Activated T-cell treated with anti-CD3 and anti-CD28 coated beads, Interleukin-2, amount 50 U/mL, for 24 hours (primary cell): ENCODE results near the gene RNF150.

Experiments
- DNase-seq: peaks from one replicate; pipeline ENCODE4 v3.0.0-alpha.2; 2020
- H3K27ac Mint-ChIP-seq: 2 replicates; pipeline ENCODE4 v1.8.0; 2020; ENCODE audit warnings: mild to moderate bottlenecking, mixed read lengths
- H3K27me3 Mint-ChIP-seq: 2 replicates; pipeline ENCODE4 v1.8.0; 2020; ENCODE audit warnings: mixed read lengths
- H3K36me3 Mint-ChIP-seq: 2 replicates; pipeline ENCODE4 v1.8.0; 2020; ENCODE audit warnings: low read depth, mixed read lengths
- H3K4me1 Mint-ChIP-seq: 2 replicates; pipeline ENCODE4 v1.8.0; 2020; ENCODE audit warnings: low read depth, mixed read lengths
- H3K4me3 Mint-ChIP-seq: 2 replicates; pipeline ENCODE4 v1.8.0; 2020; ENCODE audit warnings: mild to moderate bottlenecking, moderate library complexity, mixed read lengths
- H3K9me3 Mint-ChIP-seq: 2 replicates; pipeline ENCODE4 v1.8.0; 2020; ENCODE audit warnings: mixed read lengths

Gene RNF150

GRCh38 chr4:140861359-140862176 is 271.7 kb downstream of the RNF150 start:
- Mint-ChIP-seq H3K27ac (no peak overlapping the region), H3K4me1 (peaks cover 5% of the 10 kb centered on the region), H3K4me3 (no peak overlapping the region), H3K27me3 (peaks cover 17% of the 10 kb centered on the region), H3K9me3 (no peaks in the 10 kb centered on the region), H3K36me3 (no peaks in the 10 kb centered on the region)
- no peak for DNase-seq

DNA sequence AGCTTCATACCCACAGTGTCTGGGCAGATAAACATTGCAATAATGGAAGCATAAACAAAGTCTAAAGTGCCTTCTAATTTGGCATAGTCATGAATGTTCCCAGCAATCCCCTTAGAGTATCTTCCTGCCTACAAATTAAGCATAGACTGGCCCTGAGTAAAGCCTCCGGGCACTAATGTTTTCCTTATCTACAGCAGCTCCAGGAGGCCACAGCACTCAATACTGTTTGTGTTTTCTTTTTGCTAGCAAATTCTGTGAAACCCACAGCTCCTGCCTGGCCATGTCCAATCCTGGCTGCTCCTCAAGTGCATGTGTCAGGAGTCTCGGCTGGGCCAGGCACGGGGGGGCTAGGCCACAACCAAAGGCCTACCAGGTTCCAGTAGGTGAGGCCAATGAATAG is 274.4 kb downstream of the RNF150 start:
- H3K9me3 Mint-ChIP-seq = no peaks in the 10 kb centered on the region
- H3K36me3 Mint-ChIP-seq = no peaks in the 10 kb centered on the region
- H3K4me3 Mint-ChIP-seq = no peak overlapping the region
- peaks cover 5% of the 10 kb centered on the region for H3K4me1 Mint-ChIP-seq
- H3K27ac Mint-ChIP-seq = no peak overlapping the region
- DNase-seq = no peak
- peaks cover 25% of the 10 kb centered on the region for H3K27me3 Mint-ChIP-seq

GRCh38 chr4:140857111-140857510 is 276.2 kb downstream of the RNF150 start:
- Mint-ChIP-seq H3K4me3 (no peak overlapping the region), H3K36me3 (no peaks in the 10 kb centered on the region), H3K27ac (no peak overlapping the region), H3K9me3 (no peaks in the 10 kb centered on the region), H3K4me1 (no peaks in the 10 kb centered on the region), H3K27me3 (peaks cover 23% of the 10 kb centered on the region)
- DNase-seq = no peak

DNA sequence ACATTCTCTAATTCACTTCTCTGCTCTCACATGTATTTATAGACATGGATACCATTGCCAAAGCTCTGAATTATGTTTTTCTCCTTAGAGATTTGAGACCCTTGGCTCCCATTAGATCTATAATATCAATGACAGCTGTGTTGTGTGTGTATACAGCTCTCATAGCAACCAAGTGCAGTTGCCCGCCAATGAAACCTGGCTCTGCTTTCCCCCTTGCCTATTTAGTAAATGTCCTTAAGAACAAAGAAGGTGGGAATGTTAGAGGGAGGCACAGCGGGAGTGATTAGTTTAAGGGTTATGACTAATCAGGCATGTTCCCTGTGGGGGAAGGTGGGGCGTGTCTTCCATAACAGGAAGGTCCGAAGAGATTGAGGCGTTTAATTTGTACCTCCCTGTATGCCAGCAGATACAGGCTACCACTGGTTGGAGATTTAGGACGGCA is 276.6 kb downstream of the RNF150 start:
- Mint-ChIP-seq H3K36me3 (no peaks in the 10 kb centered on the region), H3K4me3 (no peak overlapping the region), H3K9me3 (no peaks in the 10 kb centered on the region), H3K27ac (no peak overlapping the region), H3K4me1 (no peaks in the 10 kb centered on the region), H3K27me3 (peaks cover 24% of the 10 kb centered on the region)
- no peak for DNase-seq

GRCh38 chr4:140854168-140854567 is 279.1 kb downstream of the RNF150 start:
- Mint-ChIP-seq H3K4me3 (no peak overlapping the region), H3K27me3 (peaks cover 29% of the 10 kb centered on the region), H3K27ac (no peak overlapping the region), H3K4me1 (no peaks in the 10 kb centered on the region), H3K9me3 (no peaks in the 10 kb centered on the region), H3K36me3 (no peaks in the 10 kb centered on the region)
- DNase-seq = no peak

- H3K4me3 Mint-ChIP-seq = no peak overlapping the region
- no peaks in the 10 kb centered on the region for H3K36me3 Mint-ChIP-seq
- DNase-seq = no peak
- H3K9me3 Mint-ChIP-seq = no peaks in the 10 kb centered on the region
- H3K27me3 Mint-ChIP-seq = peaks cover 31% of the 10 kb centered on the region
- H3K27ac Mint-ChIP-seq = no peak overlapping the region
- H3K4me1 Mint-ChIP-seq = no peaks in the 10 kb centered on the region
Observed at GRCh38 chr4:140851804-140852203, 281.5 kb downstream of the RNF150 start.

DNA sequence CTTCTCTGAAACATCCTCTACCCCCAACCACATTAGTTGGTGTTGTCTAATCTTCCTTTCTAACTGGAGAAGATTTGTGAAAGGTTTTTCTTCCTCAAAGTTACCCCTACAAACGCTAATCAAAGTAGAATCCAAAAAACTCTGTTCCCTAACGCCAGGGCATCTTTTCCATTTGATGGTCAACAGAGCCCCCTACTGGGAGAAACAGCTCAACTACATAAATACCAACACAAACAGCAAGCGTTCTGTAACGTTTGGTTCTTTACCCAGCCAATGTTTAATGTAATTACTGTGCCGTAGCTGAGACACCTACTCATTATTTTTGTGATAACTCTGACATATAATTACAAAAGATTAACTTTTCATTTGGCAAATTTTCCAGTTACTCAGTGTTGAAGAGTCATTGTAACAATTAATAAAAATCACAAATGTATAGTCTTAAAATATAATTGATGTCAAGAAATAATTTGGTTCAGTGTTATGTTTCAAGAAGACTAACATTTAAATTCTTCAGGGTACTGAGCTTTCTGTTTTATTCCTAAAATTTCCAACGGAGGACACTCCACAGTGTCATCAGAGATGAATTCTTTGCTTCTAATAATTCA is 282.1 kb downstream of the RNF150 start:
- Mint-ChIP-seq H3K9me3 (no peaks in the 10 kb centered on the region), H3K27ac (no peak overlapping the region), H3K4me1 (no peaks in the 10 kb centered on the region), H3K36me3 (no peaks in the 10 kb centered on the region), H3K4me3 (no peak overlapping the region), H3K27me3 (peaks cover 31% of the 10 kb centered on the region)
- DNase-seq = no peak

DNA sequence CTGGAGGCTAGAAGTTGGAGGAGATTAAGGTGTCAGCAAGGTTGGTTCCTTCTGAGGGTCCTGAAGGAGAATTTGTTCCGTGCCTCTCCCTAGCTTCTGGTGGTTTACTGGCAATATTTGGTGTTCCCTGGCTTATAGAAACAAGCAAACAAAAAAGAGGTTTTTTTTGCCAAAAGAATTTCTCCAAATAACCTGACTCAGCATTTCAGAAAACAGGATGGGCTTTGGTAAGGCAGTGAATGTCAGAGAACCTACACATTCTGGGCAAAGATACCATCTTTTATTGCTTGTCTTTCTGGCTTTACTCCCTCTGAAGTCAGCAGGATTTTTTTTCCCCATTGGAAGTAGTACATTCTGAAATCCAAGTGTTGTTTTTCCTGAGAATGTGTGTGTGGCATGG is 283.7 kb downstream of the RNF150 start:
- Mint-ChIP-seq H3K36me3 (no peaks in the 10 kb centered on the region), H3K9me3 (no peaks in the 10 kb centered on the region), H3K27me3 (peaks cover 24% of the 10 kb centered on the region), H3K27ac (no peak overlapping the region), H3K4me1 (no peaks in the 10 kb centered on the region), H3K4me3 (no peak overlapping the region)
- DNase-seq = no peak

DNA sequence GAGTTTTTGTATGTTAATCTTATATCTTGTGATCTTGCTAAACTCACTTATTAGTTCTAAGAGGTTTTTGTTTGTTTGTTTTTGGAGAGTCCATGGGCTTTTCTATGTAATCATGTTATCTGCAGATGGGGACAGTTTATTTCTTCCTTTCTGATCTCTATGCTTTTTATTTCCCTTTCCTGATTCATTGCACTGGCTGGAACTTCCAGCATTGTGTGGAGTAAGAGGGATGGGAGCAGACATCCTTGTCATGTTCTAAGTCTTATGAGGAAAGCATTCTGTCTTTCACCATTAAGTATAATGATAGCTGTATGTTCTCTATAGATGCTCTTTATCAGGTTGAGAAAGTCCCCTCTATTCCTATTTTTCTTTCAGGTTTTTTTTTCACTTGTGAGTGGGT is 286.5 kb downstream of the RNF150 start:
- Mint-ChIP-seq H3K4me1 (no peaks in the 10 kb centered on the region), H3K9me3 (no peaks in the 10 kb centered on the region), H3K4me3 (no peak overlapping the region), H3K36me3 (no peaks in the 10 kb centered on the region), H3K27me3 (peaks cover 12% of the 10 kb centered on the region), H3K27ac (no peak overlapping the region)
- DNase-seq = no peak

DNA sequence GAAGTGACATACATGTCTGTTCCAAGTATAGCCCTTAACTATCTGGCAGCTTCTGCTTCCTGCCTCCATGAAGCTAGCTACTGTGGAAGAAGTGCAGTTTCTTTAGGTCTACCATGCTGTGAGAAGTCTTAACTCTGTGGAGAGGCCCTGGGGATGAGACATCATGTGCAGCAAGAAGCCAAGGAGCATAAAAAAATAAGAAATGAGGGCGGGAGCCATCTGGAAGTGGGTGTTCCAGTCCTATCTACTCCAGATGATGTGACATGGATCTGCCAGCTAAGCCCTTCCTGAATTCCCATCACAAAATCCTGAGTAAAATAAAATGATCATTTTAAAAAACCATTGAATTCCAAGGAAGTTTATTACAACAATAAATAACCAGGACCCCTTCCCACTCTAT is 289.2 kb downstream of the RNF150 start:
- no peak for DNase-seq
- Mint-ChIP-seq H3K4me1 (no peaks in the 10 kb centered on the region), H3K27ac (no peak overlapping the region), H3K36me3 (no peaks in the 10 kb centered on the region), H3K9me3 (no peaks in the 10 kb centered on the region), H3K4me3 (no peak overlapping the region), H3K27me3 (peaks cover 4% of the 10 kb centered on the region)

- Mint-ChIP-seq H3K36me3 (no peaks in the 10 kb centered on the region), H3K9me3 (no peaks in the 10 kb centered on the region), H3K4me3 (no peak overlapping the region), H3K27me3 (peaks cover 2% of the 10 kb centered on the region), H3K4me1 (no peaks in the 10 kb centered on the region), H3K27ac (no peak overlapping the region)
- DNase-seq = no peak
Observed at GRCh38 chr4:140841186-140841585, 292.1 kb downstream of the RNF150 start.

DNA sequence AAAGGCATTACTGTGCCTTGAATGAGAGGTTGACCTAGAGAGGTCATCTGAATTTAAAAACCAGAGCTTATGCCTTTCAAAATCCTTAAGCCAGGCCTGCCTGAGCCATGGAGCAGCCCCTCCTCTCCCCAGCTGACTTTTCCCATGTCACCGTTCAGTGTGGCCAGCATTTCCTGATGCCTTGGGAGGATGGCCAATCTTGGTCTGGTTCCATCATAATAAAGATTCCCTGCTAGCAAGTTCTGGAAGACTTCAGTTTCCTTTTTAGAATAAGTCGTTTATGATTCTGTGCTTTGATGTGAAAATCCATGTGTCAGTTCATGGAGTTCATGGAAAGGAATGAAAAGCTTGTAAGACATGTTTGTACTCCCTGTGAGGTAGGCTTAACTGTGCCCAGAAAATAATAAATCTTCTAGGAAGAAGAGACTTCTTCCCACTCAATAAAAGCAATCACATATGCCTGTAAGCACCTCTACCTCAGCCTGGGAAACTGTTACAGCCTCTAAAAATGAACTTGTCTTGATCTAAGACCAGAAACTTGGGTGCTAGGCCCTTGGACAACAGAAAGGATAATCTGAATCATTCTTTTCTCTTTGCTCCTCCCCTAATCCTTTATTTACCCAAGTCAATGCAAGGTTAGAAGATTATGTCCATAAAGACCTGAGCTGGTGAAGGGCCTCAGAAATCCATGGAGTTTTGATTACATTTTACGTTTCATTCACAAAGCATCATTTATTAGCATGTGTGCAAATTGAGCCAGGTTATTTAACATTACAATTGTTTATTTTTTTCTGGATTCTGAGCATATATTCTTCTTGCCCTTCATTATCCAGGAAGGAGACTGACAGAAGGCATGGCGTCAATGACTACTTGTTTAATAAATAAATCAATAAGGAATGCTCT is 293.1 kb downstream of the RNF150 start:
- no peak for DNase-seq
- no peaks in the 10 kb centered on the region for H3K36me3 Mint-ChIP-seq
- no peak overlapping the region for H3K4me3 Mint-ChIP-seq
- no peak overlapping the region for H3K27ac Mint-ChIP-seq
- peaks cover 2% of the 10 kb centered on the region for H3K27me3 Mint-ChIP-seq
- no peaks in the 10 kb centered on the region for H3K9me3 Mint-ChIP-seq
- H3K4me1 Mint-ChIP-seq = no peaks in the 10 kb centered on the region

DNA sequence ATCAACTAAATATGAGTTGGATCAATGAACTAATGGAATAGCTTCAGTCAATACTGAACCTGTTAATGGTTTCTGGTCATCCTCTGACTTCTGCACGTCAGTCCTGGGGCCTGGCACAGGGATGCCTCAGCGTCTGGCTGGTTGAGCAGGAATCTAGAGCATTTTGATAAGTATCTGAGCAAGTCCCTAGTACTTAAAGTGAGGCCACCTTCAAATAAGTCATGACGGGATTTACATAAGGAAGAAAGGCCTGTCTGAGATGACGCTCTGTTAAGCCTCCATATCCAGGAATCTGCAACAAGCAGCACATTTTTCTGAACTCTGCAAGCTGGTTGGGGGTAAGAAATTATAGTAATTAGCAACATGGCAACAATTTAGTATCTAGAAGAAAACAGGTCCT is 293.9 kb downstream of the RNF150 start:
- no peak overlapping the region for H3K27ac Mint-ChIP-seq
- H3K27me3 Mint-ChIP-seq = no peaks in the 10 kb centered on the region
- DNase-seq = no peak
- no peaks in the 10 kb centered on the region for H3K4me1 Mint-ChIP-seq
- H3K9me3 Mint-ChIP-seq = no peaks in the 10 kb centered on the region
- no peak overlapping the region for H3K4me3 Mint-ChIP-seq
- no peaks in the 10 kb centered on the region for H3K36me3 Mint-ChIP-seq

GRCh38 chr4:140837736-140838135 is 295.5 kb downstream of the RNF150 start:
- H3K36me3 Mint-ChIP-seq = no peaks in the 10 kb centered on the region
- no peaks in the 10 kb centered on the region for H3K4me1 Mint-ChIP-seq

More at GRCh38 chr4:140837736-140838135, 295.5 kb downstream of the RNF150 start:
- no peak overlapping the region for H3K27ac Mint-ChIP-seq
- DNase-seq = no peak
- no peaks in the 10 kb centered on the region for H3K9me3 Mint-ChIP-seq
- no peak overlapping the region for H3K4me3 Mint-ChIP-seq
- no peaks in the 10 kb centered on the region for H3K27me3 Mint-ChIP-seq
